ENCODE data around the gene DOCK8. TPM values are rescaled to one million over a fixed set of nuclear protein-coding genes. Genes with fewer than 3 reads are reported as not detected.

The DOCK8 gene
- polyA plus RNA-seq, 1 donor (not counting 4 experiments of a cell fraction or from before 2014, with no cell fraction given), result 1.5 TPM

GRCh38 chr9:353077-353476, 138.4 kb downstream of the DOCK8 start:
- Histone ChIP-seq H3K9ac (ENCODE audit: control insufficient read depth, extremely low read depth, insufficient read depth, low read length) (no peak overlapping the region), H4K20me1 (ENCODE audit: control insufficient read depth, extremely low read depth, insufficient read depth, low read length) (no peaks in the 10 kb centered on the region), H3K27me3 (ENCODE audit: control insufficient read depth, extremely low read depth, insufficient read depth, low read length) (no peaks in the 10 kb centered on the region), H3K4me3 (ENCODE audit: control insufficient read depth in 2 of 3, extremely low read depth in 1 of 3, insufficient read depth in 2 of 3, low read depth in 1 of 3, low read length in 3 of 3) (no peak overlapping the region), H3K27ac (ENCODE audit: control insufficient read depth, insufficient read depth, low read length) (no peak overlapping the region), H3K79me2 (ENCODE audit: control insufficient read depth, insufficient read depth, low read length) (no peaks in the 10 kb centered on the region), H3K9me3 (ENCODE audit: control insufficient read depth, low read depth, low read length) (no peaks in the 10 kb centered on the region), H2AFZ (ENCODE audit: control insufficient read depth, low read length) (no peak overlapping the region), H3K9me1 (ENCODE audit: control insufficient read depth, extremely low read depth, insufficient read depth, low read length) (no peaks in the 10 kb centered on the region), H3K36me3 (ENCODE audit: control insufficient read depth in 2 of 2, extremely low read depth in 1 of 2, insufficient read depth in 2 of 2, low read length in 2 of 2) (no peaks in the 10 kb centered on the region), H3K4me1 (ENCODE audit: control insufficient read depth, extremely low read depth, insufficient read depth, low read length) (no peaks in the 10 kb centered on the region), H3K4me2 (ENCODE audit: control insufficient read depth, extremely low read depth, insufficient read depth, low read depth, low read length) (no peak overlapping the region)
- dilution Hi-C loops (cut with MboI; ENCODE audit: extremely low pct_ligation_motif_present, low sequenced_read_pairs), result no loop called here
- DNase-seq (ENCODE audit: low read depth, low spot score), result no peak
- FAIRE-seq, result no peak
- TF ChIP-seq CTCF (optimal IDR thresholded peaks at IDR 0.05 in 1 of 3, IDR thresholded peaks at IDR 0.05 in 1 of 3, conservative IDR thresholded peaks at IDR 0.05 in 1 of 3; ENCODE audit: extremely low read depth in 1 of 3, insufficient read depth in 2 of 3, low read length in 3 of 3) (no peak), EZH2 (IDR thresholded peaks at IDR 0.05; ENCODE audit: low read length) (no peak)

GRCh38 chr9:354453-354852, 139.8 kb downstream of the DOCK8 start:
- Histone ChIP-seq H3K9me1 (ENCODE audit: control insufficient read depth, extremely low read depth, insufficient read depth, low read length) (no peaks in the 10 kb centered on the region), H3K36me3 (ENCODE audit: control insufficient read depth in 2 of 2, extremely low read depth in 1 of 2, insufficient read depth in 2 of 2, low read length in 2 of 2) (no peaks in the 10 kb centered on the region), H3K27me3 (ENCODE audit: control insufficient read depth, extremely low read depth, insufficient read depth, low read length) (no peaks in the 10 kb centered on the region), H3K9ac (ENCODE audit: control insufficient read depth, extremely low read depth, insufficient read depth, low read length) (no peak overlapping the region), H3K9me3 (ENCODE audit: control insufficient read depth, low read depth, low read length) (no peaks in the 10 kb centered on the region), H3K79me2 (ENCODE audit: control insufficient read depth, insufficient read depth, low read length) (no peaks in the 10 kb centered on the region), H3K27ac (ENCODE audit: control insufficient read depth, insufficient read depth, low read length) (no peak overlapping the region), H2AFZ (ENCODE audit: control insufficient read depth, low read length) (no peak overlapping the region), H3K4me1 (ENCODE audit: control insufficient read depth, extremely low read depth, insufficient read depth, low read length) (no peaks in the 10 kb centered on the region), H4K20me1 (ENCODE audit: control insufficient read depth, extremely low read depth, insufficient read depth, low read length) (no peaks in the 10 kb centered on the region), H3K4me2 (ENCODE audit: control insufficient read depth, extremely low read depth, insufficient read depth, low read depth, low read length) (no peak overlapping the region), H3K4me3 (ENCODE audit: control insufficient read depth in 2 of 3, extremely low read depth in 1 of 3, insufficient read depth in 2 of 3, low read depth in 1 of 3, low read length in 3 of 3) (no peak overlapping the region)
- dilution Hi-C loops (cut with MboI; ENCODE audit: extremely low pct_ligation_motif_present, low sequenced_read_pairs), result no loop called here
- no peak for DNase-seq (ENCODE audit: low read depth, low spot score)
- TF ChIP-seq CTCF (optimal IDR thresholded peaks at IDR 0.05 in 1 of 3, IDR thresholded peaks at IDR 0.05 in 1 of 3, conservative IDR thresholded peaks at IDR 0.05 in 1 of 3; ENCODE audit: extremely low read depth in 1 of 3, insufficient read depth in 2 of 3, low read length in 3 of 3) (no peak), EZH2 (IDR thresholded peaks at IDR 0.05; ENCODE audit: low read length) (no peak)
- no peak for FAIRE-seq
